Ishikawa (cell line): Measurements from ENCODE around the gene TRAPPC1.

Source experiments
- CEBPB ChIP-seq: IDR thresholded peaks from 2 replicates; pipeline ENCODE4 v1.6.1; 2012
- CREB1 ChIP-seq: IDR thresholded peaks from 2 replicates; pipeline ENCODE4 v1.6.1; 2012; ENCODE audit warnings: low read depth
- EP300 ChIP-seq: IDR thresholded peaks from 2 replicates; pipeline ENCODE4 v1.6.1; 2012; ENCODE audit warnings: borderline replicate concordance
- FOXM1 ChIP-seq: IDR thresholded peaks from 2 replicates; pipeline ENCODE4 v1.6.1; 2012; ENCODE audit warnings: low read depth, borderline replicate concordance
- MAX ChIP-seq: IDR thresholded peaks from 2 replicates; pipeline ENCODE4 v1.6.1; 2012
- NFIC ChIP-seq: IDR thresholded peaks from 2 replicates; pipeline ENCODE4 v1.6.1; 2012
- RAD21 ChIP-seq: IDR thresholded peaks from 2 replicates; pipeline ENCODE4 v1.6.1; 2012; ENCODE audit warnings: low read depth
- TEAD4 ChIP-seq: IDR thresholded peaks from 2 replicates; pipeline ENCODE4 v1.6.1; 2012

- TF ChIP-seq EP300 = no peak
- TF ChIP-seq RAD21 = no peak
- TF ChIP-seq TEAD4 = no peak
- no peak for TF ChIP-seq CEBPB
- TF ChIP-seq CREB1 = no peak
- no peak for TF ChIP-seq MAX
- TF ChIP-seq FOXM1 = no peak
- no peak for TF ChIP-seq NFIC
Measured at GRCh38 chr17:7886227-7887037, 45.3 kb downstream of the TRAPPC1 start.
